A549 (cell line): Measurements from ENCODE around the gene RHOT2.

Experiments used
- BHLHE40 ChIP-seq: IDR thresholded peaks from 2 replicates; pipeline ENCODE4 v1.6.1; 2012; ENCODE audit warnings: low read depth, low read length, inconsistent platforms
- CTCF ChIP-seq: fragments of >200 bp; sonication (Bioruptor Twin); formaldehyde crosslinking; IDR thresholded peaks from 3 replicates; pipeline ENCODE4 v1.5.1; 2016
- EP300 ChIP-seq, 2 experiments: fragments of >200 bp; sonication (Bioruptor Twin); formaldehyde crosslinking; IDR thresholded peaks; 2 replicates in 1 of 2; 3 replicates in 1 of 2; pipeline ENCODE4 v1.6.1; 2016 to 2017
- HEYL ChIP-seq: fragments of 250-450 bp; sonication (Bioruptor Pico); IDR thresholded peaks from 2 replicates; pipeline ENCODE4 v1.8.0; 2021; ENCODE audit warnings: mild to moderate bottlenecking, moderate library complexity
- HOXB5 ChIP-seq: fragments of 250-450 bp; sonication (Bioruptor Pico); IDR thresholded peaks from 2 replicates; pipeline ENCODE4 v1.5.0; 2020; ENCODE audit warnings: mild to moderate bottlenecking, moderate library complexity
- NFE2L2 ChIP-seq: fragments of 150-350 bp; conservative IDR thresholded peaks from 2 replicates; pipeline ENCODE4 v1.6.1; 2014; ENCODE audit warnings: low read length
- PHF8 ChIP-seq: fragments of 200-600 bp; sonication (generic); IDR thresholded peaks from 2 replicates; pipeline ENCODE4 v1.6.1; 2016; ENCODE audit warnings: low read depth, mild to moderate bottlenecking, antibody characterized with exemption, moderate library complexity, borderline replicate concordance
- POLR2A ChIP-seq: IDR thresholded peaks from 2 replicates; pipeline ENCODE4 v1.6.1; 2012; ENCODE audit warnings: mild to moderate bottlenecking, low read length
- POLR2AphosphoS2 ChIP-seq: conservative IDR thresholded peaks from 2 replicates; pipeline ENCODE4 v1.6.1; 2012; ENCODE audit warnings: low read length, improper control_type of control experiment, inconsistent platforms
- RAD21 ChIP-seq, 2 experiments: fragments of >200 bp in 1 of 2; sonication (Bioruptor Twin) in 1 of 2; formaldehyde crosslinking in 1 of 2; IDR thresholded peaks in 1 of 2; conservative IDR thresholded peaks in 1 of 2; 2 replicates in 1 of 2; 3 replicates in 1 of 2; pipeline ENCODE4 v1.6.1; 2012 to 2018; ENCODE audit warnings: inconsistent platforms in 1 of 2
- REST ChIP-seq: fragments of 200-600 bp; sonication (generic); IDR thresholded peaks from 2 replicates; pipeline ENCODE4 v1.6.1; 2016; ENCODE audit warnings: antibody characterized with exemption, mild to moderate bottlenecking, moderate library complexity
- RNF2 ChIP-seq: fragments of 200-600 bp; sonication (generic); IDR thresholded peaks from 2 replicates; pipeline ENCODE4 v1.6.1; 2016; ENCODE audit warnings: low read depth, mild to moderate bottlenecking, antibody characterized with exemption, moderate library complexity, borderline replicate concordance
- USF2 ChIP-seq: fragments of 450-650 bp; IDR thresholded peaks from 2 replicates; pipeline ENCODE4 v1.6.1; 2014; ENCODE audit warnings: antibody characterized with exemption

GRCh38 chr16:698911-699671 is 31.2 kb downstream of the RHOT2 start:
- TF ChIP-seq CTCF = no peak
- no peak for TF ChIP-seq POLR2A
- TF ChIP-seq PHF8 = no peak
- no peak for TF ChIP-seq REST
- no peak for TF ChIP-seq RAD21 (conservative IDR thresholded peaks at IDR 0.05 in 1 of 2, IDR thresholded peaks at IDR 0.05 in 1 of 2)
- no peak for TF ChIP-seq RNF2
- no peak for TF ChIP-seq BHLHE40
- no peak for TF ChIP-seq HEYL (CRISPR knock-in tag)
- no peak for TF ChIP-seq POLR2AphosphoS2
- no peak for TF ChIP-seq EP300 (IDR thresholded peaks at IDR 0.05)
- TF ChIP-seq NFE2L2 = no peak
- no peak for TF ChIP-seq USF2
- TF ChIP-seq HOXB5 (CRISPR knock-in tag) = no peak
